SK-N-SH (cell line): ENCODE measurements around the gene PACSIN1. TPM values are rescaled to one million over a fixed set of nuclear protein-coding genes. Genes with fewer than 3 reads are reported as not detected.

ENCODE experiments used
- CTCF ChIA-PET: fragments of 300-600, 350-600 bp; formaldehyde crosslinking; extraction: SDS; loops from one replicate; lab custom pipeline; 2021; lab: Yijun Ruan, JAX
- POLR2A ChIA-PET: fragments of 350-600 bp; sonication (Branson Sonifier 250); formaldehyde crosslinking; extraction: SDS; loops from one replicate; lab custom pipeline; 2020; ENCODE audit warnings: antibody characterized with exemption, inconsistent platforms; lab: Yijun Ruan, JAX
- DNase-seq: peaks from one replicate; pipeline ENCODE4 v3.0.0; 2012
- H2AFZ ChIP-seq: fragments of 200-600 bp; sonication (generic); 2 replicates; pipeline ENCODE4 v1.8.1; 2016; ENCODE audit warnings: antibody characterized with exemption, mild to moderate bottlenecking, low read depth
- H3F3A ChIP-seq: fragments of 200-600 bp; sonication (generic); replicated peaks from 2 replicates; pipeline ENCODE3; 2016; ENCODE audit warnings: antibody characterized with exemption, mild to moderate bottlenecking; ENCODE audit not compliant: insufficient read depth
- H3K27ac ChIP-seq, 2 experiments: fragments of 200-500 bp in 1 of 2; fragments of 200-600 bp in 1 of 2; sonication (Bioruptor generic) in 1 of 2; sonication (generic), shearing (Covaris generic) in 1 of 2; 2 replicates each; pipeline versions ENCODE4 v1.5.1 to v1.6.1; 2014 to 2016; ENCODE audit warnings: low read depth in 2 of 2, inconsistent platforms in 1 of 2, low read length in 1 of 2, mild to moderate bottlenecking in 1 of 2, mixed read lengths in 1 of 2
- H3K27me3 ChIP-seq: fragments of 200-600 bp; sonication (generic), shearing (Covaris generic); 2 replicates; pipeline ENCODE4 v1.6.1; 2016; ENCODE audit warnings: mixed run types; ENCODE audit not compliant: insufficient read depth
- H3K36me3 ChIP-seq, 2 experiments: fragments of 200-500 bp in 1 of 2; fragments of 200-600 bp in 1 of 2; sonication (Bioruptor generic) in 1 of 2; sonication (generic) in 1 of 2; replicated peaks in 1 of 2; 2 replicates each; pipeline versions ENCODE3 to v1.5.1; 2014 to 2016; ENCODE audit warnings: low read length in 1 of 2, mild to moderate bottlenecking in 1 of 2; ENCODE audit not compliant: insufficient read depth in 2 of 2, control insufficient read depth in 1 of 2
- H3K4me1 ChIP-seq, 2 experiments: fragments of 200-500 bp in 1 of 2; fragments of 200-600 bp in 1 of 2; sonication (Bioruptor generic) in 1 of 2; sonication (generic), shearing (Covaris generic) in 1 of 2; 2 replicates each; pipeline versions ENCODE4 v1.5.1 to v1.6.1; 2014 to 2016; ENCODE audit warnings: low read depth in 1 of 2, low read length in 1 of 2, mixed run types in 1 of 2; ENCODE audit not compliant: insufficient read depth in 2 of 2, control insufficient read depth in 1 of 2
- H3K4me2 ChIP-seq: fragments of 200-600 bp; sonication (generic), shearing (Covaris generic); 2 replicates; pipeline ENCODE4 v1.6.1; 2017; ENCODE audit warnings: mixed run types
- H3K4me3 ChIP-seq, 2 experiments: fragments of 200-500 bp in 1 of 2; fragments of 200-600 bp in 1 of 2; sonication (Bioruptor generic) in 1 of 2; sonication (generic), shearing (Covaris generic) in 1 of 2; 2 replicates each; pipeline versions ENCODE4 v1.5.1 to v1.8.1; 2014 to 2016; ENCODE audit warnings: low read depth in 2 of 2, inconsistent platforms in 1 of 2, low read length in 1 of 2, mild to moderate bottlenecking in 1 of 2, mixed read lengths in 1 of 2, moderate library complexity in 1 of 2
- H3K79me2 ChIP-seq: fragments of 200-600 bp; sonication (generic); 2 replicates; pipeline ENCODE4 v1.8.1; 2017; ENCODE audit warnings: mild to moderate bottlenecking; ENCODE audit not compliant: insufficient read depth
- H3K9ac ChIP-seq: fragments of 200-600 bp; sonication (generic); 2 replicates; pipeline ENCODE4 v1.6.1; 2017; ENCODE audit warnings: mixed run types
- H3K9me2 ChIP-seq: fragments of 200-600 bp; sonication (generic); 2 replicates; pipeline ENCODE4 v1.6.1; 2017; ENCODE audit warnings: mixed run types
- H3K9me3 ChIP-seq: fragments of 200-600 bp; sonication (generic); 2 replicates; pipeline ENCODE4 v1.6.1; 2017; ENCODE audit warnings: mixed run types, mild to moderate bottlenecking, moderate library complexity
- H4K20me1 ChIP-seq: fragments of 200-600 bp; sonication (generic); 2 replicates; pipeline ENCODE4 v1.6.1; 2017; ENCODE audit warnings: mild to moderate bottlenecking, mixed run types; ENCODE audit not compliant: insufficient read depth
- ELF1 ChIP-seq: IDR thresholded peaks from 2 replicates; pipeline ENCODE4 v1.4.0; 2012
- EZH2phosphoT487 ChIP-seq: fragments of 200-600 bp; sonication (generic); IDR thresholded peaks from 2 replicates; pipeline ENCODE4 v1.6.1; 2017; ENCODE audit warnings: low read depth, mixed run types, mild to moderate bottlenecking, antibody characterized with exemption, moderate library complexity, borderline replicate concordance
- FOXJ3 ChIP-seq: sonication (generic); formaldehyde crosslinking; IDR thresholded peaks from 2 replicates; pipeline ENCODE4 v1.5.1; 2020; ENCODE audit warnings: mild to moderate bottlenecking, missing genetic modification reagents
- FOXM1 ChIP-seq: IDR thresholded peaks from 2 replicates; pipeline ENCODE4 v1.4.0; 2012; ENCODE audit warnings: low read depth, mild to moderate bottlenecking
- GATA2 ChIP-seq: sonication (generic); formaldehyde crosslinking; IDR thresholded peaks from 2 replicates; pipeline ENCODE4 v1.5.0; 2020; ENCODE audit warnings: mild to moderate bottlenecking, missing genetic modification reagents
- MAX ChIP-seq: IDR thresholded peaks from 2 replicates; pipeline ENCODE4 v1.4.0; 2012; ENCODE audit warnings: low read depth
- RAD21 ChIP-seq: IDR thresholded peaks from 2 replicates; pipeline ENCODE4 v1.6.1; 2012; ENCODE audit warnings: mild to moderate bottlenecking, low read length
- RFX5 ChIP-seq: IDR thresholded peaks from 2 replicates; pipeline ENCODE4 v1.6.1; 2012; ENCODE audit warnings: mild to moderate bottlenecking, improper control_type of control experiment, low read length
- TAF1 ChIP-seq: IDR thresholded peaks from 2 replicates; pipeline ENCODE4 v1.6.1; 2012; ENCODE audit warnings: low read depth, mild to moderate bottlenecking, low read length, moderate library complexity, borderline replicate concordance
- YY1 ChIP-seq: IDR thresholded peaks from 2 replicates; pipeline ENCODE4 v1.4.0; 2012; ENCODE audit warnings: low read depth, mild to moderate bottlenecking
- WGBS: methylation state at CpG from one replicate; pipeline ENCODE4 v1.1.6; 2017; ENCODE audit warnings: low lambda C conversion rate; 5-methylcytosine and 5-hydroxymethylcytosine counted together
- polyA plus RNA-seq, 3 experiments: library from polyadenylated mRNA; depleted of rRNA; stranded (reverse); fragments of >200 nt; gene quantifications; 2 replicates each; pipeline ENCODE4 v1.2.3, GENCODE V29; 2012
- TF ChIP-seq, protein P1 (sequence below): fragments of 150-350 bp; IDR thresholded peaks from 2 replicates; pipeline ENCODE4 v1.6.1; 2017; ENCODE audit warnings: antibody characterized with exemption, low read length, low read depth, borderline replicate concordance
- TF ChIP-seq, protein P2 (sequence below): IDR thresholded peaks from 2 replicates; pipeline ENCODE4; 2012

The PACSIN1 gene
- polyA plus RNA-seq, 1 of the 3 experiments (the other 2 are of a cell fraction) = 0.05 TPM

GRCh38 chr6:34484391-34484790, 18.5 kb downstream of the PACSIN1 start:
- 53% methylated on average over 1 of the region's 1 CpG for WGBS
- Histone ChIP-seq H3K79me2 (no peaks in the 10 kb centered on the region), H3K4me3 (no peak overlapping the region), H3K4me2 (no peak overlapping the region), H3K27ac (no peak overlapping the region), H3F3A (no peaks in the 10 kb centered on the region), H3K27me3 (no peaks in the 10 kb centered on the region), H3K36me3 (no peaks in the 10 kb centered on the region), H2AFZ (no peak overlapping the region), H3K9ac (no peak overlapping the region), H3K9me3 (no peaks in the 10 kb centered on the region), H4K20me1 (no peaks in the 10 kb centered on the region), H3K4me1 (no peaks in the 10 kb centered on the region), H3K9me2 (no peaks in the 10 kb centered on the region)
- TF ChIP-seq MAX (no peak), YY1 (no peak), FOXM1 (no peak), TAF1 (no peak), ELF1 (no peak)
- POLR2A ChIA-PET = no interaction called here
- DNase-seq = no peak
- CTCF ChIA-PET = interaction anchor here (1.3 kb wide), 1 partner anchor 42 kb away, joined by 6 read pairs; no protein-coding TSS in a partner anchor

GRCh38 chr6:34484899-34485298, 19.0 kb downstream of the PACSIN1 start:
- Histone ChIP-seq H3K27ac (no peak overlapping the region), H3K4me2 (no peak overlapping the region), H3K4me3 (no peak overlapping the region), H3K36me3 (no peaks in the 10 kb centered on the region), H4K20me1 (no peaks in the 10 kb centered on the region), H3K9me2 (no peaks in the 10 kb centered on the region), H3K9me3 (no peaks in the 10 kb centered on the region), H3K4me1 (no peaks in the 10 kb centered on the region), H3K79me2 (no peaks in the 10 kb centered on the region), H3F3A (no peaks in the 10 kb centered on the region), H3K9ac (no peak overlapping the region), H2AFZ (no peak overlapping the region), H3K27me3 (no peaks in the 10 kb centered on the region)
- CTCF ChIA-PET = no interaction called here
- 71% methylated on average over 7 of the region's 7 CpGs for WGBS
- no peak for DNase-seq
- TF ChIP-seq FOXJ3 (CRISPR knock-in tag) (no peak), EZH2phosphoT487 (no peak), GATA2 (CRISPR knock-in tag) (no peak), RFX5 (no peak), RAD21 (no peak)
- TF ChIP-seq, protein P1, sequence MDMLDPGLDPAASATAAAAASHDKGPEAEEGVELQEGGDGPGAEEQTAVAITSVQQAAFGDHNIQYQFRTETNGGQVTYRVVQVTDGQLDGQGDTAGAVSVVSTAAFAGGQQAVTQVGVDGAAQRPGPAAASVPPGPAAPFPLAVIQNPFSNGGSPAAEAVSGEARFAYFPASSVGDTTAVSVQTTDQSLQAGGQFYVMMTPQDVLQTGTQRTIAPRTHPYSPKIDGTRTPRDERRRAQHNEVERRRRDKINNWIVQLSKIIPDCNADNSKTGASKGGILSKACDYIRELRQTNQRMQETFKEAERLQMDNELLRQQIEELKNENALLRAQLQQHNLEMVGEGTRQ = no peak
- TF ChIP-seq, protein P2, sequence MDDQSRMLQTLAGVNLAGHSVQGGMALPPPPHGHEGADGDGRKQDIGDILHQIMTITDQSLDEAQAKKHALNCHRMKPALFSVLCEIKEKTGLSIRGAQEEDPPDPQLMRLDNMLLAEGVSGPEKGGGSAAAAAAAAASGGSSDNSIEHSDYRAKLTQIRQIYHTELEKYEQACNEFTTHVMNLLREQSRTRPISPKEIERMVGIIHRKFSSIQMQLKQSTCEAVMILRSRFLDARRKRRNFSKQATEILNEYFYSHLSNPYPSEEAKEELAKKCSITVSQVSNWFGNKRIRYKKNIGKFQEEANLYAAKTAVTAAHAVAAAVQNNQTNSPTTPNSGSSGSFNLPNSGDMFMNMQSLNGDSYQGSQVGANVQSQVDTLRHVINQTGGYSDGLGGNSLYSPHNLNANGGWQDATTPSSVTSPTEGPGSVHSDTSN = no peak
- POLR2A ChIA-PET = no interaction called here
